HS-5 (cell line): Measurements from ENCODE around the gene ELMO2.

Experiments used
- DNase-seq: peaks from one replicate; pipeline ENCODE4 v3.0.0-alpha.2; 2012; ENCODE audit warnings: low read depth

The ELMO2 gene, protein sequence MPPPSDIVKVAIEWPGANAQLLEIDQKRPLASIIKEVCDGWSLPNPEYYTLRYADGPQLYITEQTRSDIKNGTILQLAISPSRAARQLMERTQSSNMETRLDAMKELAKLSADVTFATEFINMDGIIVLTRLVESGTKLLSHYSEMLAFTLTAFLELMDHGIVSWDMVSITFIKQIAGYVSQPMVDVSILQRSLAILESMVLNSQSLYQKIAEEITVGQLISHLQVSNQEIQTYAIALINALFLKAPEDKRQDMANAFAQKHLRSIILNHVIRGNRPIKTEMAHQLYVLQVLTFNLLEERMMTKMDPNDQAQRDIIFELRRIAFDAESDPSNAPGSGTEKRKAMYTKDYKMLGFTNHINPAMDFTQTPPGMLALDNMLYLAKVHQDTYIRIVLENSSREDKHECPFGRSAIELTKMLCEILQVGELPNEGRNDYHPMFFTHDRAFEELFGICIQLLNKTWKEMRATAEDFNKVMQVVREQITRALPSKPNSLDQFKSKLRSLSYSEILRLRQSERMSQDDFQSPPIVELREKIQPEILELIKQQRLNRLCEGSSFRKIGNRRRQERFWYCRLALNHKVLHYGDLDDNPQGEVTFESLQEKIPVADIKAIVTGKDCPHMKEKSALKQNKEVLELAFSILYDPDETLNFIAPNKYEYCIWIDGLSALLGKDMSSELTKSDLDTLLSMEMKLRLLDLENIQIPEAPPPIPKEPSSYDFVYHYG

GRCh38 chr20:46406200-46406985 lies at the start of gene ELMO2:
Gene ELMO2, minus strand, starts transcription at chr20:46406615. Its CDS starts 12,133 bp downstream, at chr20:46394482.
- DNase-seq = peak; percentile 95

DNA sequence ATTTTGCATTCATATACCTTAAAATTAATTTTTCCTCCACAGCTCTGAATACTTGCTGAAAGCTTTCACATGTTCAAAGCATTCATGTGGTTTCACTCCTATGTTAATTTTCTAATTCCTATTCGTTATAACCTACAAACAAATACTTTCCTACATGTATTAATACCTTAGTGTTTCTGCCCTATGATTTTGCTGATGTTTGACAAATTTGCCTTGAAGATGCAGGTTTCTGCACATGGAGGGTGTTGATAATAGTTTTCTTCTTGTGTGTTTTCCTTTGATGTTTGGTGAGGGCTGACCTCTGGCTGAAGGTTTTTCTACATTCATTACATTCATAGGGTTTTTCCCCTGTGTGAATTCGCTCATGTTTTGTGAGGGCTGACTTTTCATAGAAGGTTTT lies 49.3 kb upstream of the ELMO2 start:
- no peak for DNase-seq

DNA sequence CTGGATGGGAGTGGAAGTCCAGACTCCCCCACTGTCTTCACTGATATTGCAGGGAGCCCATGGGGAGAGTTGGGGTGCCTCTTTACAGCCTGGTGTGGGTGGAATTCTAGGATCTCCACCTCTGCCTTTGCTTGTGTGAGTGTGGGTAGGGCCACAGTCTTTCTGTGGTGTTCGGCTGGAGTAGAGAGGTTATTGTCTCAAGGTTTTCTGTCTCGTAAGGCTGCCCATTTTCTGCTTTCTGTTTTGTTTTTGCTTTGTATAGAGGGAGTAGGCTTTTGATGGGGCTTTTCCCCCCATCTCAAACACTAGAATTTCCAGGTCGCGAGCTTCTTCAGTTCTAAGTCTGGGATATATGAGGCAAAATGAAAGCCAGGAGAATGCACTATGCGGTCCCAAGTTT lies 40.4 kb upstream of the ELMO2 start:
- DNase-seq = no peak

- no peak for DNase-seq
These were observed 33.4 kb upstream of the ELMO2 start for GRCh38 chr20:46439837-46440236.

GRCh38 chr20:46438156-46438750 lies 31.8 kb upstream of the ELMO2 start:
- DNase-seq = no peak

DNA sequence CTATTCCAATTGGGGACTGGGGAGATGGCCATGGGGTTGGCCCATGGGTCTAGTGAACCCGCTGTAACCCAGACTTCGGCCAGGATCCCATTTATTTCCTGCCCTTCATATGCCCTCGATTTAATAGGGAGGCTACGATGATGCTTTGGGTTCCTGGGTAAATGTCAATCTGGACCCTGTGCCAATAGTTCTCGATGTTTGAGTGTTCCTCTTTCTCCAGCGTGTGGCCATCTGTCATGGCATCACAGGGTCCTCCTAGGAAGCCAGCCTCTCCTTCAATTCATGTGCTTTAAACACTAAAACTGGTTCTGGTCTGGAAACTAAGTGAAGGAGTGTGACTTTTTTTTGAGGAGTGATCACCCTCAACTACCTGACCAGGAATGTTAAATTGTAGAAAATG lies 28.7 kb upstream of the ELMO2 start:
- DNase-seq = no peak

GRCh38 chr20:46434597-46434996 lies 28.2 kb upstream of the ELMO2 start:
- DNase-seq = no peak

DNA sequence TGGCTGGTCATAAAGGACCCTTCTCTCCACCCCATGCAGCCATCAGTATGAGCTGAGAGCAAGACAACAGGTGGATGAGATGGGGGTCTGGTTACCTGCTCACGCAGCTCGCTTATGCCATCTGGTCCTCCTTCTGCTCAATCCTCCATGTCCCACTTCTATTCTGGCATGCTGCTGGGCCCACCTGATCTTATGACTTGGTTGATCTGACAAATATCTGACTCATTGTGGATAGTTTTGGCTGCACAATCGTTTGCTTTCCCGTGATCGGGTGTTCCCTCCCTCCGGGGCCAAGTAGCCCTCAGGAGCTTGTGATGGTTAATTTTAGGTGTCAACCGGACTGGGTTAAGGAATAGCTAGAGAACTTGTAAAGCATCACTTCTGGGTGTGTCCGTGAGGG lies 26.6 kb upstream of the ELMO2 start:
- no peak for DNase-seq

DNA sequence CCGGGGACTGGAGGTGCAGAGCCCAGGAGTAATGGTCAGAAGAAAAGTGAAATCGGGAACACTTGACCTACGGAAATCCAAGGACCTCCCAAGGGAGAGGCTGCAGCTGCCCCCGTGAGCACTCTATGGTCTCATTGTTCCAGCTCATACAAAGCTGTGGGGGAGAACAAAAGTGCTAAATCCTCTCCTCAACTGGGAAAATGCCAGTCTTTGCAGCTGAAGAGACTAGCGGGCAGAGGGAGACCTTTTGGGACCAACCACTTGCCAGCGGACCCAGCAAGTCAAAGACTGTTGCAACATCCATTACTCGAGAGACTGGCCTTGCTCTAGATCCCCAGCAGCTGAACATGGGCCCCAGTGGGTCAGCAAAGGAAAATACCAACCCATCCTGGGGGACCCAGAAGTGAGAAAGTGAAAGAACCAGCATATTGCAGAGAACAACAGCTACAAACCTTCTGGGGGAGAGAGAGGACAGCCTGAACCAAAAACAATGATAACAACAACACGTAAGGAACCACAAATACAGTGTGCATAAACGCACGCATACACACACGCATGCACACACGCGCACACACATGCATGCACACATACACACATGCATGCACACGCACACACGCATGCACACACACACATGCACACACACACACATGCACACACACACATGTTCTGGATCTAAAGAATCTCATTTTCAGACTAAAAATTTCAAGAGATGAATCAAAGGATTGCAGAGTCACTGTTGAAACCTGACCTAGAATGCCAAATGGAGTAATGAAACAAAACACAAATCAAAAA lies 24.7 kb upstream of the ELMO2 start:
- DNase-seq = no peak

GRCh38 chr20:46427384-46427783 lies 21.0 kb upstream of the ELMO2 start:
- no peak for DNase-seq

DNA sequence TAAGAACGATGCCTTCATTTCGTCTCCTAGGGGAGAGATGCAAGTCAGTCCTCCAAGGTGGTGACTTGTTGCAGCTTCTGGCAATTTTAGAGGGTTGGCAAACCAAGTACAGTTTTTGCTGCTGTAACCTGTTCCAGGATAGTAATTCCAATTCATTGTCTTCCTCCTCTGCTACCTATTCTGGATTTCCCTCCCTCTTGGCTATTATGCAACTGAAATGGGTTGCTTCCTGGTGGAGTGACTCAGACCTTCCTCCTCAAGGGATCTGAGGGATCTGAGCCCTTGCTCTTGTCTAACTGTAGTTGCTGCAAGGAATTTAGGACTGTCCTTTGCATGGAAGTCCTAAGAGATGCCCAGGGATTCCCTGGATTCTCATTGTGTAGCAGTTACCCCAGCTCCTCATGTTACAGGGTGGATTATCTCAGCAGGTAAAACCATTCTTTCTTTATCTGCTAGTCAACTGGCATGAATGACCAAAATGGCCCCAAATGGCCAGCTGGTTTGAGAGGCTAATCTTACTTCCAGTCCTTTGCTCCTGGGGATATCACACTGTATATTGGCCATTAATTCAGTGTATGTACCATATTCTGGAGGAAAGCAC lies 17.6 kb upstream of the ELMO2 start:
- DNase-seq = no peak

- DNase-seq = no peak
These were observed 16.9 kb upstream of the ELMO2 start for GRCh38 chr20:46423342-46423741.

DNA sequence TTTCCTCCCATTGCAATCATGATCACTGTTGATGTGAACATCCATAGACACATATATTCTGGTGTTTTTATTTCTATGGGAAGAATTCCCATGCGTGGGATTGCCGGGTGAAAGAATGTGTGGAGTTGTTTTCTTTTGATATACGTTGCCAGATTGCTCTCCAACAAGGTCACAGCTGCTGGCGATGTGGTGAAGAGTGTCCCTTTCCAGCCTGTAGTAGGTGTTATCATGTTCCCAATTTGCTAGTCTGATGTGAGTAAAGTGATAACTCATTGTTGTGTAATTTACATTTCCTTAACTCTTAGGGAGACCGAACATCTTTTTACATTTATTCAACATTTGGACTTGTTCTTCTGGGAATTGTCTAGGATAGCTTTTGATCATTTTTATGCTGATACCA lies 14.5 kb upstream of the ELMO2 start:
- DNase-seq = no peak

DNA sequence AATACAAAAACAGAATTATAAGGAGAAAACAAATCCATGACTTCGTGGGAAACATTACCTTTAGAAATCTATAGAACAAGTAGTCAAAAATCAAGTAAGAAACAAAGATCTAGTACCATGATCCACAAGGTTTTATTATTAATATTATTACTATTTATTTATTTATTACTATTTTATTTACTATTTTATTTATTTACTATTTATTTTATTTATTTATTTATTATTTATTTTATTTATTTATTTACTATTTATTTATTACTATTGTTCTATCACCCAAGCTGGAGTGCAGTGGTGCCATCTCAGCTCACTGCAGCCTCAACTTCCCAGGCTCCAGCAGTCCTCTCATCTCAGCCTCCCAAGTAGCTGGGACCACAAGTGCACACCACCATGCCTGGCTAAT lies 13.5 kb upstream of the ELMO2 start:
- DNase-seq = no peak

DNA sequence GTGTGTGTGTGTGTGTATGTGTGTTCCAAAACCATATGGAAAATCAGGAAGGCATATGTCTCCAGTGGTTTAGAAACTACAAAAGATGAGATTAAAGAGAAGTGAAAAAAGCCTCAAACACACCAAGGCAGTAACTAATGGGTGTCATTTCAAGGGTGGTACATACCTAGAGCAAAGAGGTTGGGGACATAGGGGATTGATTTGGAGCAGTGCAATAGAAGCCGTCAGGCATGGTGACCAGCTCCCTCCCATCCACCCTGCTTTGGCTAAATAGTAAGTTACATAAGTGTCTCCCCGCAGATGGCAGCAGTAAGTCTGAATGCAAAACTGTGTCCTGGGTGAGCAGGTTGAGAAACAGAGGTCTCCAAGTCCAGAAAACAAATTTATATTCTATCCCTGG lies 10.4 kb upstream of the ELMO2 start:
- DNase-seq = no peak

DNA sequence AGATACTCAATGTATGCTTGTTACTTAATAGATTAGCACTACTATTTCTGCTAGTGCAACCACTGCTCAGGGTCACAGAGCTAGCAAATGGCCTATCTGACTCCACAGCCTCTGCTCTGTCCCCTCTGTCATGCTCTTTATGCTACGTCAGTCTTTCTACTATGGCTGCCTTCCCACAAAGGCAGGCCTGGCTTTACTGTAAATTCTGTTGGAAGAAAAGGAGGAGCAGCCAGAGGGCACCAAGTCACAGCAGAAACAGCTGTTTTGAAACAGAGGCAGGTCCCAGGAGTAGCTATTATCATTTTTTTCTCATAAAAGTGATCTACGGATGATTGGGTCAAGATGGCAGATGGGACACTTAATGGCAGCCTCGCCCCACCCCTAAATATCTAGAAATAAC lies 10.0 kb upstream of the ELMO2 start:
- no peak for DNase-seq

- no peak for DNase-seq
These were observed 9.4 kb upstream of the ELMO2 start for GRCh38 chr20:46415773-46416172.

DNA sequence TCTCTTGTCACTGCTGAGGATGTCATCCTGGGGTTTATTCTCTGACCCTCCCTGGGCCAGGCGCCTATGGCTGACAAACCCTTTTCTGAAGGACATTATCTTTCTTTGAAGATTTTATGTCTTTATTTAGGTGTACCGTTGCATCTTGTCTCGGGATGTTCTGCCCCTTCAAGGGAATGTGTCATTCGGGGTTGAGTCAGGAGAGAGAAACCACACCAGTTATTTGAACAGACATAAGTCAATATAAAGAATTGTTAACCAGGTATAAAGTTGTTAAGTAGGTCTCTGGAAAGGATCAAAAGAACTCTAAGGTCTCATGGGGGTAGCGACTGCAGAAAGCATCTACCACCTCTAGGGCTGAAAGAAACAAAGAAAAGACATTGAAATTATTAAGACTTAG lies 8.2 kb upstream of the ELMO2 start:
- no peak for DNase-seq

- no peak for DNase-seq
These were observed 5.2 kb upstream of the ELMO2 start for GRCh38 chr20:46411637-46412036.

- DNase-seq = no peak
These were observed 1.9 kb upstream of the ELMO2 start for GRCh38 chr20:46408281-46408731.

DNA sequence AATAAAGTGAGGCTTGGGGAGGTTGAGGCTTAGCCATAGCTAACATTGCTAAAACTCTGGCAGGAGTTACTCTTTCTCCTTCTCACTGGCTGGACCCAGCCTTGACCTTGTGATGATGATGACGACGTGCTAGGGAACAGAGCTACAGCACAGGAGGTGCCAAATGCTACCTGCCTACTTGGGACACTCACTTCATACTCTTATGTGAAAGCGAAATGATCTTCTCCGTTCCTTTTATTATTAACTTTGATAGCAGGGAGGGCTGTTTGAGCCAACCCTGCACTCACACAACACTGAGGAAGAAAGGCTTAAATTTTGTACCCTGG lies 1.2 kb upstream of the ELMO2 start:
- DNase-seq = no peak
